ENCODE results near the gene TEX29. TPM values are rescaled to one million over a fixed set of nuclear protein-coding genes. Genes with fewer than 3 reads are reported as not detected.

TEX29 gene
- total RNA-seq, 1 experiment from 2014 or later = not detected

- Histone ChIP-seq H3K4me1 (no peaks in the 10 kb centered on the region), H3K27me3 (replicated peaks; ENCODE audit: control insufficient read depth, insufficient read depth, low read length) (no peaks in the 10 kb centered on the region), H3K36me3 (ENCODE audit: control insufficient read depth, insufficient read depth, low read length) (peaks cover 7% of the 10 kb centered on the region), H3K9me3 (no peaks in the 10 kb centered on the region), H3K4me3 (ENCODE audit: low read depth, low read length) (no peak overlapping the region)
- peaks cover 59% of the 10 kb centered on the region for H3K36me3 Mint-ChIP-seq (ENCODE audit: insufficient read depth, unreplicated experiment)
- CTCF ChIA-PET = no interaction called here
- no peaks in the 10 kb centered on the region for H3K9me3 Mint-ChIP-seq (ENCODE audit: unreplicated experiment)
- no peaks in the 10 kb centered on the region for H3K27me3 Mint-ChIP-seq (ENCODE audit: insufficient read depth, unreplicated experiment)
- no peak overlapping the region for H3K4me3 Mint-ChIP-seq (ENCODE audit: unreplicated experiment)
- no peak overlapping the region for H3K27ac Mint-ChIP-seq (ENCODE audit: unreplicated experiment)
- POLR2A ChIA-PET = no interaction called here
- no peak for TF ChIP-seq CTCF (IDR thresholded peaks at IDR 0.05; ENCODE audit: insufficient read depth in 1 of 2, low read depth in 1 of 2, low read length in 1 of 2, severe bottlenecking in 1 of 2, unreplicated experiment in 1 of 2)
- H3K4me1 Mint-ChIP-seq (ENCODE audit: low read depth, unreplicated experiment) = no peaks in the 10 kb centered on the region
- intact Hi-C loops (cut with micrococcal nuclease; ENCODE audit: unreplicated experiment) = no loop called here
- no TSS peak for BruUV-seq (replicated peaks)
- no peak for DNase-seq
These were observed 41.4 kb upstream of the TEX29 start for GRCh38 chr13:111278743-111279652.

GRCh38 chr13:111280226-111280625 is 40.2 kb upstream of the TEX29 start:
- intact Hi-C loops (cut with micrococcal nuclease; ENCODE audit: unreplicated experiment) = no loop called here
- no peaks in the 10 kb centered on the region for H3K27me3 Mint-ChIP-seq (ENCODE audit: insufficient read depth, unreplicated experiment)
- no TSS peak for BruUV-seq (replicated peaks)

More at GRCh38 chr13:111280226-111280625, 40.2 kb upstream of the TEX29 start:
- no peaks in the 10 kb centered on the region for H3K27me3 ChIP-seq (replicated peaks; ENCODE audit: control insufficient read depth, insufficient read depth, low read length)
- no peak for DNase-seq
- no peaks in the 10 kb centered on the region for H3K9me3 ChIP-seq
- H3K9me3 Mint-ChIP-seq (ENCODE audit: unreplicated experiment) = no peaks in the 10 kb centered on the region
- POLR2A ChIA-PET = no interaction called here
- H3K27ac Mint-ChIP-seq (ENCODE audit: unreplicated experiment) = no peak overlapping the region
- H3K4me3 Mint-ChIP-seq (ENCODE audit: unreplicated experiment) = no peak overlapping the region
- H3K36me3 Mint-ChIP-seq (ENCODE audit: insufficient read depth, unreplicated experiment) = peaks cover 64% of the 10 kb centered on the region
- CTCF ChIA-PET = no interaction called here
- H3K4me3 ChIP-seq (ENCODE audit: low read depth, low read length) = no peak overlapping the region
- H3K36me3 ChIP-seq (ENCODE audit: control insufficient read depth, insufficient read depth, low read length) = peaks cover 7% of the 10 kb centered on the region
- no peaks in the 10 kb centered on the region for H3K4me1 ChIP-seq
- no peaks in the 10 kb centered on the region for H3K4me1 Mint-ChIP-seq (ENCODE audit: low read depth, unreplicated experiment)
- TF ChIP-seq CTCF (IDR thresholded peaks at IDR 0.05; ENCODE audit: insufficient read depth in 1 of 2, low read depth in 1 of 2, low read length in 1 of 2, severe bottlenecking in 1 of 2, unreplicated experiment in 1 of 2) = no peak
